HCT116 (cell line): Measurements from ENCODE around the gene CDH13. TPM values are rescaled to one million over a fixed set of nuclear protein-coding genes. Genes with fewer than 3 reads are reported as not detected.

Source experiments
- ATAC-seq: fragments of 200-7000 bp; cut with Tn5 transposase; 2 replicates; pipeline ENCODE4 v1.9.1; 2020; ENCODE audit warnings: mild to moderate bottlenecking, moderate library complexity
- BruUV-seq: library from RNA; stranded (reverse); fragments of 400-500 nt; replicated peaks from 2 replicates; lab custom pipeline; 2021; lab: Mats Ljungman, UMichigan
- CTCF ChIA-PET: fragments of 300-600 bp; sonication (Branson Sonifier 250); formaldehyde crosslinking; loops from one replicate; lab custom pipeline; 2021; ENCODE audit warnings: antibody characterized with exemption; lab: Charles Lee
- POLR2A ChIA-PET: fragments of 300-600, 350-600 bp; sonication (Branson Sonifier 250); formaldehyde crosslinking; loops from one replicate; lab custom pipeline; 2021; ENCODE audit warnings: antibody characterized with exemption; lab: Charles Lee
- RAD21 ChIA-PET, 2 experiments: fragments of 300-600 bp; sonication (Branson Sonifier 250); formaldehyde crosslinking; loops; one replicate each; lab custom pipeline; 2023; ENCODE audit warnings: low total read pairs in 2 of 2; ENCODE audit not compliant: uncharacterized antibody in 2 of 2, unreplicated experiment in 2 of 2, low non-redundant PET in 1 of 2; lab: Charles Lee
- DNase-seq: peaks from one replicate; pipeline ENCODE4 v3.0.0-alpha.2; 2010; ENCODE audit warnings: low read depth, low spot score
- H2AFZ ChIP-seq: fragments of 200-600 bp; shearing (Covaris generic), sonication (generic); 2 replicates; pipeline ENCODE4 v1.6.1; 2017; ENCODE audit warnings: low read depth, mixed run types, mixed read lengths, antibody characterized with exemption, low read length; ENCODE audit not compliant: poor library complexity, severe bottlenecking
- H3K27ac ChIP-seq: 2 replicates; pipeline ENCODE4 v1.5.1; 2012; ENCODE audit warnings: low read depth, low read length
- H3K27me3 ChIP-seq: fragments of 200-600 bp; sonication (generic); 2 replicates; pipeline ENCODE4 v1.6.1; 2016; ENCODE audit warnings: mixed run types, low read length, mixed read lengths; ENCODE audit not compliant: insufficient read depth
- H3K36me3 ChIP-seq, 2 experiments: fragments of 200-500 bp in 1 of 2; fragments of 200-600 bp in 1 of 2; sonication (Bioruptor generic) in 1 of 2; sonication (generic) in 1 of 2; 2 replicates each; pipeline versions ENCODE4 v1.5.1 to v1.6.1; 2014 to 2016; ENCODE audit warnings: low read length in 2 of 2, inconsistent platforms in 1 of 2, mixed read lengths in 1 of 2, mixed run types in 1 of 2; ENCODE audit not compliant: insufficient read depth in 2 of 2, control insufficient read depth in 1 of 2
- H3K4me1 ChIP-seq, 2 experiments: fragments of 200-600 bp in 1 of 2; sonication (generic) in 1 of 2; 2 replicates each; pipeline versions ENCODE4 v1.5.1 to v1.6.1; 2012 to 2017; ENCODE audit warnings: low read length in 2 of 2, inconsistent platforms in 1 of 2, mild to moderate bottlenecking in 1 of 2, mixed read lengths in 1 of 2, mixed run types in 1 of 2, moderate library complexity in 1 of 2; ENCODE audit not compliant: insufficient read depth in 2 of 2, control insufficient read depth in 1 of 2
- H3K4me2 ChIP-seq: fragments of 200-600 bp; sonication (generic); 2 replicates; pipeline ENCODE4 v1.6.1; 2017; ENCODE audit warnings: mixed run types, low read length, mixed read lengths
- H3K4me3 ChIP-seq, 2 experiments: fragments of 200-600 bp in 1 of 2; sonication (generic) in 1 of 2; replicated peaks in 1 of 2; 2 replicates each; pipeline ENCODE4 v1.5.1; 2011 to 2016; ENCODE audit warnings: low read length in 2 of 2, control low read depth in 1 of 2, low read depth in 1 of 2, mild to moderate bottlenecking in 1 of 2, mixed read lengths in 1 of 2, mixed run types in 1 of 2
- H3K79me2 ChIP-seq: fragments of 200-600 bp; sonication (generic); 2 replicates; pipeline ENCODE4 v1.6.1; 2017; ENCODE audit warnings: mild to moderate bottlenecking, mixed run types, low read length, moderate library complexity, mixed read lengths; ENCODE audit not compliant: insufficient read depth
- H3K9ac ChIP-seq: fragments of 200-600 bp; sonication (generic); 2 replicates; pipeline ENCODE4 v1.6.1; 2016; ENCODE audit warnings: low read length, mixed read lengths
- H3K9me2 ChIP-seq: fragments of 200-600 bp; sonication (generic), shearing (Covaris generic); 2 replicates; pipeline ENCODE4 v1.6.1; 2017; ENCODE audit warnings: mixed run types, mild to moderate bottlenecking, moderate library complexity; ENCODE audit not compliant: insufficient read depth
- H3K9me3 ChIP-seq, 2 experiments: fragments of 200-500 bp in 1 of 2; fragments of 200-600 bp in 1 of 2; sonication (Bioruptor generic) in 1 of 2; sonication (generic) in 1 of 2; 2 replicates each; pipeline ENCODE4 v1.6.1; 2014 to 2017; ENCODE audit warnings: low read length in 2 of 2, mixed read lengths in 2 of 2, inconsistent platforms in 1 of 2, low read depth in 1 of 2, mild to moderate bottlenecking in 1 of 2, mixed run types in 1 of 2, moderate library complexity in 1 of 2; ENCODE audit not compliant: control insufficient read depth in 1 of 2, insufficient read depth in 1 of 2
- H4K20me1 ChIP-seq: fragments of 200-600 bp; sonication (generic), shearing (Covaris generic); 2 replicates; pipeline ENCODE4 v1.6.1; 2017; ENCODE audit warnings: mixed run types, mild to moderate bottlenecking, moderate library complexity; ENCODE audit not compliant: insufficient read depth
- ELF1 ChIP-seq: IDR thresholded peaks from 2 replicates; pipeline ENCODE4 v1.6.1; 2012; ENCODE audit warnings: low read depth, borderline replicate concordance
- EZH2 ChIP-seq: fragments of 200-600 bp; sonication (generic); IDR thresholded peaks from 2 replicates; pipeline ENCODE4 v1.6.1; 2017; ENCODE audit warnings: antibody characterized with exemption, mixed run types
- EZH2phosphoT487 ChIP-seq: fragments of 200-600 bp; IDR thresholded peaks from 2 replicates; pipeline ENCODE4 v1.6.1; 2018; ENCODE audit warnings: antibody characterized with exemption, borderline replicate concordance
- FOSL1 ChIP-seq: IDR thresholded peaks from 2 replicates; pipeline ENCODE4 v1.6.1; 2012; ENCODE audit warnings: low read depth
- POLR2AphosphoS5 ChIP-seq: IDR thresholded peaks from 2 replicates; pipeline ENCODE4 v1.6.1; 2011; ENCODE audit warnings: mild to moderate bottlenecking, low read depth, low read length, moderate library complexity
- SRF ChIP-seq: IDR thresholded peaks from 2 replicates; pipeline ENCODE4 v1.6.1; 2012; ENCODE audit warnings: low read depth
- YY1 ChIP-seq: IDR thresholded peaks from 2 replicates; pipeline ENCODE4 v1.6.1; 2011; ENCODE audit warnings: low read length, low read depth, moderate library complexity, mild to moderate bottlenecking; ENCODE audit not compliant: insufficient replicate concordance; ENCODE audit errors: extremely low read depth
- ZBTB33 ChIP-seq: IDR thresholded peaks from 2 replicates; pipeline ENCODE4 v1.6.1; 2011; ENCODE audit warnings: mild to moderate bottlenecking, low read length, moderate library complexity; ENCODE audit not compliant: insufficient replicate concordance; ENCODE audit errors: extremely low read depth
- ZFX ChIP-seq: fragments of 450-650 bp; IDR thresholded peaks from 2 replicates; pipeline ENCODE4 v1.6.1; 2017
- ZNF274 ChIP-seq: fragments of 200-500 bp; sonication (Bioruptor generic); IDR thresholded peaks from 2 replicates; pipeline ENCODE4 v1.6.1; 2014; ENCODE audit warnings: mild to moderate bottlenecking, low read depth, low read length, inconsistent platforms
- intact Hi-C: fragments of 100-400 bp; cut with micrococcal nuclease; formaldehyde crosslinking; loops from 2 replicates; pipeline ENCODE4 v1.10.0; 2022
- total RNA-seq: library from RNA; stranded (reverse); gene quantifications from one replicate; pipeline ENCODE4 v1.2.1, GENCODE V29; 2021; ENCODE audit not compliant: unreplicated experiment

Gene CDH13
- total RNA-seq, 1 experiment from 2014 or later, result not detected

- H3K9me3 ChIP-seq, result no peaks in the 10 kb centered on the region
- no peaks in the 10 kb centered on the region for H3K9me2 ChIP-seq
- no peak overlapping the region for H3K4me3 ChIP-seq
- no peak for DNase-seq
- peaks cover 14% of the 10 kb centered on the region for H3K27me3 ChIP-seq
- H3K36me3 ChIP-seq, result no peaks in the 10 kb centered on the region
- no peaks in the 10 kb centered on the region for H3K79me2 ChIP-seq
- intact Hi-C loops, result no loop called here
- H3K9ac ChIP-seq, result no peak overlapping the region
- H4K20me1 ChIP-seq, result no peaks in the 10 kb centered on the region
- TF ChIP-seq ZNF274, result no peak
- no peak for TF ChIP-seq POLR2AphosphoS5
- no peak for TF ChIP-seq YY1
- TF ChIP-seq ZFX, result no peak
- TF ChIP-seq SRF, result no peak
- TF ChIP-seq EZH2, result no peak
- TF ChIP-seq FOSL1, result no peak
- no peak for TF ChIP-seq EZH2phosphoT487
- TF ChIP-seq ELF1, result no peak
- TF ChIP-seq ZBTB33, result no peak
- BruUV-seq, result no TSS peak
- no peak overlapping the region for H2AFZ ChIP-seq
- CTCF ChIA-PET, result no interaction called here
- POLR2A ChIA-PET, result no interaction called here
- no peak for ATAC-seq
- peaks cover 4 to 12% of the 10 kb centered on the region in 2 experiments; a peak in 2 of 4 replicates for H3K4me1 ChIP-seq
- no peak overlapping the region for H3K27ac ChIP-seq
- RAD21 ChIA-PET, result no interaction called here
- H3K4me2 ChIP-seq, result no peak overlapping the region
Observed at GRCh38 chr16:83794860-83795554, 1168.2 kb downstream of the CDH13 start.
